Activated CD8-positive, alpha-beta T cell treated with anti-CD3 and anti-CD28 coated beads for 36 hours (primary cell): ENCODE results near the gene KDM3B. TPM values are rescaled to one million over a fixed set of nuclear protein-coding genes. Genes with fewer than 3 reads are reported as not detected.
A peak's percentile ranks its signal among the peaks of the same experiment; 100 is the strongest.

Experiments
- ATAC-seq: fragments of 200-7000 bp; cut with Tn5 transposase; one replicate; pipeline ENCODE4 v1.10.0; 2021; ENCODE audit warnings: mild to moderate bottlenecking, moderate library complexity
- CTCF ChIA-PET: fragments of 350-600 bp; sonication (Branson Sonifier 250); formaldehyde crosslinking; loops from one replicate; lab custom pipeline; 2021; ENCODE audit warnings: antibody characterized with exemption; lab: Charles Lee
- POLR2A ChIA-PET: fragments of 350-600 bp; sonication (Branson Sonifier 250); formaldehyde crosslinking; loops from one replicate; lab custom pipeline; 2021; ENCODE audit warnings: antibody characterized with exemption; lab: Charles Lee
- DNase-seq: peaks from one replicate; pipeline ENCODE4 v3.0.0-alpha.2; 2020
- H3K27ac Mint-ChIP-seq: one replicate; pipeline ENCODE4 v1.8.0; 2021; ENCODE audit warnings: mild to moderate bottlenecking, mixed read lengths
- H3K27me3 Mint-ChIP-seq: one replicate; pipeline ENCODE4 v1.8.0; 2021; ENCODE audit warnings: mixed read lengths
- H3K36me3 Mint-ChIP-seq: one replicate; pipeline ENCODE4 v1.8.0; 2021; ENCODE audit warnings: low read depth, mixed read lengths
- H3K4me1 Mint-ChIP-seq: one replicate; pipeline ENCODE4 v1.8.0; 2021; ENCODE audit warnings: low read depth, mixed read lengths
- H3K4me3 Mint-ChIP-seq: one replicate; pipeline ENCODE4 v1.8.0; 2021; ENCODE audit warnings: mild to moderate bottlenecking, moderate library complexity, mixed read lengths
- H3K9me3 Mint-ChIP-seq: one replicate; pipeline ENCODE4 v1.8.0; 2021; ENCODE audit warnings: mixed read lengths
- CTCF ChIP-seq: fragments of 200-600 bp; IDR thresholded peaks from one replicate; pipeline ENCODE4 v1.8.0; 2022; ENCODE audit warnings: antibody characterized with exemption, mild to moderate bottlenecking
- intact Hi-C: fragments of 100-400 bp; cut with micrococcal nuclease; formaldehyde crosslinking; loops from one replicate; pipeline ENCODE4 v1.10.0; 2022
- total RNA-seq, 2 experiments: library from RNA; stranded (reverse); gene quantifications; one replicate each; pipeline ENCODE4 v1.2.3, GENCODE V29; 2021

The KDM3B gene
- total RNA-seq, 2 experiments from 2014 or later = 41.6 to 41.9 TPM

- H3K36me3 Mint-ChIP-seq = peaks cover 21% of the 10 kb centered on the region
- no peak for DNase-seq
- H3K27ac Mint-ChIP-seq = peak overlapping the region; percentile 4
- H3K9me3 Mint-ChIP-seq = peaks cover 7% of the 10 kb centered on the region
- ATAC-seq = no peak
- ChIA-PET CTCF (interaction anchor here (1.0 to 7.4 kb wide), 3 partner anchors 12 to 115 kb away, joined by 3 to 322 read pairs (median 89); partner anchors contain the start of genes CDC25C, EGR1 and FAM53C), POLR2A (interaction anchor here (0.8 to 11.4 kb wide), 2 partner anchors 11 to 89 kb away, joined by 3 to 156 read pairs; partner anchors contain the start of gene FAM53C)
- H3K4me3 Mint-ChIP-seq = no peak overlapping the region
- TF ChIP-seq CTCF = no peak
- H3K4me1 Mint-ChIP-seq = peaks cover 35% of the 10 kb centered on the region
- intact Hi-C loops = no loop called here
- no peaks in the 10 kb centered on the region for H3K27me3 Mint-ChIP-seq
Observed at GRCh38 chr5:138350563-138350890, 2.0 kb upstream of the KDM3B start.

GRCh38 chr5:138351056-138351455, 1.4 kb upstream of the KDM3B start:
- H3K9me3 Mint-ChIP-seq = peaks cover 7% of the 10 kb centered on the region

GRCh38 chr5:138351517-138351916, 968 bp upstream of the KDM3B start:
- H3K4me3 Mint-ChIP-seq = peak overlapping the region; percentile 57
- H3K27me3 Mint-ChIP-seq = no peaks in the 10 kb centered on the region
- TF ChIP-seq CTCF = no peak

More at GRCh38 chr5:138351056-138351455, 1.4 kb upstream of the KDM3B start:
- no peak for ATAC-seq
- no peak overlapping the region for H3K27ac Mint-ChIP-seq
- H3K4me3 Mint-ChIP-seq = no peak overlapping the region
- no peaks in the 10 kb centered on the region for H3K27me3 Mint-ChIP-seq
- peaks cover 16% of the 10 kb centered on the region for H3K36me3 Mint-ChIP-seq
- peaks cover 39% of the 10 kb centered on the region for H3K4me1 Mint-ChIP-seq
- ChIA-PET POLR2A (interaction anchor here (1.4 to 11.4 kb wide), 2 partner anchors 12 to 114 kb away, joined by 5 to 156 read pairs; partner anchors contain the start of genes EGR1 and FAM53C), CTCF (interaction anchor here (1.2 to 7.4 kb wide), 10 partner anchors 13 to 224 kb away, joined by 3 to 322 read pairs (median 10); partner anchors contain the start of genes BRD8, CDC25C, FAM53C and HSPA9)
- no peak for DNase-seq
- TF ChIP-seq CTCF = no peak
- intact Hi-C loops = no loop called here

GRCh38 chr5:138352722-138353559, 456 bp downstream of the KDM3B start:
- Mint-ChIP-seq H3K4me3 (peak overlapping the region; percentile 92), H3K27me3 (no peaks in the 10 kb centered on the region), H3K4me1 (peaks cover 45% of the 10 kb centered on the region), H3K27ac (peak overlapping the region; percentile 91), H3K36me3 (peaks cover 9% of the 10 kb centered on the region), H3K9me3 (peaks cover 7% of the 10 kb centered on the region)
- ChIA-PET CTCF (interaction anchor here (0.7 to 7.4 kb wide), 53 partner anchors 8 to 1001 kb away, joined by 3 to 322 read pairs (median 4); partner anchors contain the start of genes BRD8, CDC23, CDC25C and EGR1), POLR2A (interaction anchor here (0.6 to 11.4 kb wide), 19 partner anchors 8 to 617 kb away, joined by 3 to 156 read pairs (median 4); partner anchors contain the start of genes CDC23, CDC25C, EGR1 and ETF1)
- intact Hi-C loops = no loop called here
- ATAC-seq (peak; percentile 50), DNase-seq (peak; percentile 79)
- TF ChIP-seq CTCF = peak; percentile 65

More at GRCh38 chr5:138351517-138351916, 968 bp upstream of the KDM3B start:
- H3K27ac Mint-ChIP-seq = no peak overlapping the region
- H3K36me3 Mint-ChIP-seq = peaks cover 15% of the 10 kb centered on the region
- DNase-seq = no peak
- intact Hi-C loops = no loop called here
- CTCF ChIA-PET = interaction anchor here (0.6 to 7.4 kb wide), 45 partner anchors 10 to 248 kb away, joined by 3 to 322 read pairs (median 4); partner anchors contain the start of genes BRD8, CDC23, CDC25C and FAM53C
- peaks cover 7% of the 10 kb centered on the region for H3K9me3 Mint-ChIP-seq
- POLR2A ChIA-PET = interaction anchor here (0.9 to 11.4 kb wide), 5 partner anchors 12 to 114 kb away, joined by 3 to 156 read pairs (median 5); partner anchors contain the start of genes CDC25C, EGR1, FAM53C and REEP2
- ATAC-seq = no peak
- peaks cover 42% of the 10 kb centered on the region for H3K4me1 Mint-ChIP-seq
